HPDE6-E6E7 (cell line): ENCODE results near the gene PTOV1.

Experiments
- DNase-seq: peaks from one replicate; pipeline ENCODE4 v3.0.0; 2011; ENCODE audit warnings: missing footprints; ENCODE audit errors: extremely low spot score

Gene PTOV1

DNA sequence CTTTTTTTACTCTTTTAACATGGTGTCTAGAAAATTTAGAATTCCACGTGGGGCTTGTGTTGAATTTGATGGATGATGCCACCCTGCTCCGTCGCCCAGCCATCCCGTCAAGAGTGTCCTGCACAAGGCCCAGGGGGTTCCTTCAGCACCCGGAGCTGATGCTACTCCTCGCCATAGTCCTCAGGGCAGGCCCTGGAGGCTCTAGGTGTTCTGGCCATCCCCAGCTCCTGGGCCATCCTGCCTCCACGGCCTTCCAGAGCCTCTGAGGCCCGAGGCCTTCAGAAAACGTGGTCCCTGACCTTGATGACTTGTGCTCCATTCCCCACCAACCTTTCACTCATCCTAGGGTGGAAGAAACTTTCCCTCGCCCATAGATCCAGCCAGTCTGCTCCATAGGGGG lies 22.9 kb downstream of the PTOV1 start:
- no peak for DNase-seq

DNA sequence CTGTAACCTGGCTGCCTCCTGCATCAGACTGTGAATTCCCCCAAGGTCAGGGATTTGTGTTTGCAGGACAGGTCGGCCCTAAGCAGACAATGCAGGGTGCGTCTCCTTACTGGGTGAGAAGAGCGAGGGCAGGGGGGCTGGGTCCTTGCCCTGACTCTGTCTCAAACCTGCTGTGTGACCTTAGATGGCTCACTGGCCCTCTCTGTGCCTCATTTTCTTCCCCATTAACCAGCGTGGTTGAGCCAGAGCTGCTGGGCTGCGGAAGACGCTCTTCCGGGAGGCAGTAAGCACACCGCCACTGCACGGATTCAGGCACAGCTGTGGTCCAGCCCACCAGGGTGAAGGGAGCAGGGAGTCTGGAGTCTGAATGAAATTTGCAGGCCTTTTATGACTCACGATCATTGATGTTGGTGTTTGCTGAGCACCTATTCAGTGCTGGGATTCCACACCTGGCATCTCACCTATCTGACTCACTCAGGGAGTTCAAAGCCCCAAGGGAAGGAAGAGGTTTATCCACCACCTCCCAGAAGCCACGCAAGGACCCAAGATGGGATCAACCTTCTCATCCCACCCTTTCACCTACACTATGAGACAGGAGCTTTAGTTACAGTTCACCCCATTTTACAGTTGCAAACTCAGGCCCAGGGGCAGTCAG lies 23.7 kb downstream of the PTOV1 start:
- DNase-seq = no peak

DNA sequence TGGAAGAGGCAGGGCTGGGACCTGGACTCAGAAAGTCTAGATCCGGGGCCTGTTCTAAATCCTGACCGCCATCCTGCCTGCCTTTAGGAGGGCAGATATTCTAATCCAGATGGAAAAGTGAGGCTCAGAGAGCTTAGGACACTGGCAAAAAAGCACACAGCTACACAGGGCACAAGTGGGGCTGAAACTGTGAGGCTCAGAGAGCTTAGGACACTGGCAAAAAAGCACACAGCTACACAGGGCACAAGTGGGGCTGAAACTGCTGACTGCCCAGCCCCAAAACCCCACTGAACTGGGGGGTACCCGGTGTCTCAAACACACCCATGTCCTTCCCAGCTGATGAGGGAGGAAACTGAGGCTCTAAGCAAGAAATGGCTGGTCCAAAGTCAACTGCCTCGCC lies 24.2 kb downstream of the PTOV1 start:
- DNase-seq = no peak

DNA sequence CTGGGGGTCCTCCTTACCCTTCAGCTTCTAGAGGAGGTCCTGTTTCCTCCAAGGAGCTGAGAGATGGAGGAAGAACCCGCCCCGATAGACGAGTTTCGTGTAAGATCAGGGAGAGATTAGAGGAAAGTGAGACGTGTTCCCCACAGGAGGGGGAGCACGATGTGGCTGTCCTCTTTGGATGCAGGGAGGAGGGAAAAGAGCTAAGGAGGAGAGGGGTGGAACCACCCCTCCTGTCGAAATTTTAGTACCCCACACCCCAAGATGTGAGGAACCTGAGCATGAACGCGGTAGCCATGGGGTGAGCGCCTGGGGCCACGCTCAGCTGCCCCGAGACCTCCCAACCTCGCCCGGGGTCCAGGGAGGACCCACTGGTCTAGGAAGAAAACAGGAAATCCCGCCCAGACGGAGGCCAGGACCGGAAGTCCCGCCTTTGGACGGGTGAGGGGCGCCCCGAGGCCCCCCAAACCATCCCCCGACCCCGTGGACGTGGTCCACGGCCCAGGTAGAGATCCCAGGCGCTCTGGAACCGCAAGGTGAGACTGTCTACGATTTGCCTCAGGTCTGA lies 25.0 kb downstream of the PTOV1 start:
- DNase-seq = no peak

DNA sequence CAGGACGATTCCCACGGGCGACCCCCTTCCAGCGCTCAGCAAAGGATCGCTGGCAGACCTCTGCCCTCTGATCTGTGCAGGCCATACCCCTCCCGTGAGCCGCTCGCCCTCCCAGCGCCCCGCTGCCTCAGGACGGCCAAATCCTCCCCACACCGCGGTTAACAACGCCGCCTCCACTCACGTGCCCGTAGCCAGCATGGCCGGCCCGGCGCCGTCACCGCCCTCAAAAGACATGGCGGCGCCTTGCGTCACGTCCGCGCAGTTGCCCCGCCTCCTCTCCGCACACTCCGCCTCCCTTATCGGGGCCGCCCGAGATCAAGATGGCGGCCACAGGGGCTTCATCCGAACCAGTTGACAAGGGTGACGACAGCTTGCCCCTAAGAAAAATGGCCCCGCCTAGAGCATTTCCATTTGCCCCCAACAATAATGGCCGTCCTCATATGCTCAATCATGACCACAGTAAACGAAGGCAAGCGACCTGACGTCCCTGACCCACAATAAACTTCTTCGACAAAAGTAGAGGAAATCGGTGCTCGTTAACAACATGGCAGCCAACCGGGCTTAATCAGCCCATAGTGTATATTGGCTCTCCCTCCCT lies 25.6 kb downstream of the PTOV1 start:
- no peak for DNase-seq

DNA sequence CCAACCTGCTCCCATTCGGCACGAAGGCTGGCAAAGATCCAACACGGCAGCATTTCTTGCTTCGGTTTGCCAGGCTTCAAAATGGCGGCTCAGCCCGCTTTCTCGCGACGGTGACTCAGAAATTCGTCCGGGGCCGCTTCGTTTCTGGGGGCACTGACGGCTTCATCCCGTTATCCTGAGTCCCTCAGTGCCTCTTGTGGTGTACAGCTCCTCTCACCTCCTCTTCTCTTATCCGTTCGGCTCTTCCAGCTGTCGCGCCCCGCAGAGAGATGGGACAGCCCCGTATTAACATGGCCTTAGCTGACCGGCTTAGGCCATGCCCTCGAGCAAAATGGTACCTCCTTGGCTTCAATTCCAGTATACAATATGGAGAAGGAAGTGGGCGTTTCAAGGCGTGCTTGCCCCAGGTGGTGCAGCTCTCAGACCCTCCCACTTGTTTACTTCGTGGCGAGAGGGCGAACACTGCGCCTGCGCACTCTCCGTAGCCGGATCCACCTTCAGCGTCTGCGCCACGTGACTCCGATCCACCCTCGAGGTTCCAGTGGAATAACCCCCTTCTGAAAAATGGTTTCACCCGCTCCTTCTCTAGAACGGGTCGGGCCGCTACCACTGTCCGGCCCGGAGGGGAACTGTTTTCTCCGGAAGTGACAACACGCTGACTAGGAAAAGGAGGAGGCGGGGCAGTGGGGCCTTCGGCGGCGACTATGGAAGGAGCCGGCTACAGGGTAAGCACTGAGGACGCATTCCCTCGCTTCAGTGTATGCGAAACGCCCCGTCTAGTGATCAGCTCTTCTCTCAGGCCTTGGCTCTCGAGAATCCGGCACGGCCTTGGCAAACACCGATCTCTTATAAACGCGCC lies 26.3 kb downstream of the PTOV1 start, which contains the start of the genes AKT1S1 and TBC1D17:
Gene AKT1S1, minus strand, starts transcription at position 336 of the 859 bp plus-strand sequence. CDS start 4,060 bp downstream, outside the sequence.
Gene TBC1D17, plus strand, starts transcription at position 683 of the 859 bp plus-strand sequence. Its CDS starts 22 bp downstream, at position 705.
- peak; percentile 98 for DNase-seq

DNA sequence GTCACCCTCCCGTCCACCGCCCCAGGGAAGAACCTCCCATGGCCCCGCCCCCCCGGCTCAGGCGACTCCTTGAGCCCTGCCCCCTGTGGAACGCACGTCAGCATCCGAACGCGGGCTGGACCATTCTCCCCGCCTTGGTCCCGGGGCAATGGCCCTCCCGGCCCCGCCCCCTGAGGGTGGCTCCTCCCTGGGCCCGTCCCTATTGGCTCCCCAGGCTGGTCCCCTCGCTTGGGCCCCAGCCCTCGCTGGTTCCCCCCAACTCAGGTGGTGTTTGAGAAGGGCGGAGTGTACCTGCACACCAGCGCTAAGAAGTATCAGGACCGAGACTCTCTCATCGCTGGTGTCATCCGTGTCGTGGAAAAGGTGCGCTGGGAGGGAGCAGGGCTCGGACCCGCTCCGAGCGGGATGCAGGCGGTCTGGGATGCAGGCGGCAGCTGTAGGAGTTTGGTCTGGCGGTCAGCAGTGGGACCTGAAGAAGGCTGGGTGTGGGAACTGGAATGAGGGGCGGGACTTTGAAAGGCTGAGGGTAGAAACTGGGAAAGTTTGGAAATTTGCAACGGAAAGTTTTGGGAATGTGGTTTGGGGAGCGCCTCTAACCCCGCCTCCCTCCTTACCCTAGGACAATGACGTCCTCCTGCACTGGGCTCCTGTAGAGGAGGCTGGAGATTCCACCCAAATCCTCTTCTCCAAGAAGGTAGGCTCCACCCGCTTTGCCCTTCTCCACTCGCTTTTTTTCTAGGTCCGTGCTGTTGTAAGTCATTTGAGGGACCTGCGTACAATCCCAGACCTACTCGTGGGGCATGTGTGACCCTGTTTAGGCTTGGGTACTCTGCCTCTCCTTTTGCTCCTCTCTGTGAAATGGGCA lies 27.2 kb downstream of the PTOV1 start:
- DNase-seq = peak; percentile 90

DNA sequence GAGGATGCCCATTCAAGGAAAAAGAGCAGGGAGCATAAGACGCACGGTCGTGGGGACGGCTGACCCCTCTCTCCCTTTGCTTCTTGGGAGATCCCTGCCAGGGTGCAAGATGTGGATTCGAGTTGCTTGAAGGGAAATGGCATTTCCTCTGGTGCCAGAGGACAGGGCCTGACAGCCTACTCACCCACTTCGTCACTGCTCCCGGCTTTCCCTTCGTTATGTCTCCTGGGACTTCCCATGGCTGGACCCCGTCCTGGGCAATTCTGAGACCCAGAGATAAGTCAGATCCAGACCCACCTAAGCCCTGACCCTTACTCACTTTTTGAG lies 27.7 kb downstream of the PTOV1 start:
- DNase-seq = no peak

DNA sequence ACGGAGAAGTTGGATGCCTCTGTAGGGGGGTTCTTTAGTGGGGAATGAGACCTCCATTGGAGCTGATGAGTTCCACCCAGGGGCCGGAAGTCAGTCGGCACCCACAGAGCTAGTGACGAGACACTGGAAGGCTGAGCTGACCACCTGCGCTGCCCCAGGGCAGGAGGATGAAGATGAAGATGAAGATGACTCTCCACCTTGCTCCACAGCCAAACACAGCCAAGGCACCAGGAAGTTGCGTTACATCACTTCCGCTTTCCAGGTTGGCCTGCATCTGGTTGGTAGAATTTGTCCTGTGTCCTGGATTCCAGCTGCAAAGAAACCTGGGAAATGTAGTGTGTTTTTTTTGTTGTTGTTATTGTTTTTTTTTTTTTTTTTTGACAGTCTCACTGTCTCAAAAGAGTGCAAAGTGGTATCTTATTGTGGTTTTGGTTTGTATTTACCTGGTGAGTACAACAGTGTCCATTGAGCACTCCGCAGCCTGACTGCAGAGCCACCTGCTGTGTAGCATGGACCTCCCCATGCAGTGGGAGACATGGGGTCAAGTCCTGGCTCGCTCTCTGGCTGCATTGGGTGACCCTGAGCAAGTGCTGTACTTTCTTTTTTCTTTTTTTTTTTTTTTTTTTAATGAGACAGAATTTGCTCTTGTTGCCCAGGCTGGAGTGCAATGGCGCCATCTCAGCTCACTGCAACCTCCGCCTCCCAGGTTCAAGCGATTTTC lies 28.4 kb downstream of the PTOV1 start:
- DNase-seq = no peak

DNA sequence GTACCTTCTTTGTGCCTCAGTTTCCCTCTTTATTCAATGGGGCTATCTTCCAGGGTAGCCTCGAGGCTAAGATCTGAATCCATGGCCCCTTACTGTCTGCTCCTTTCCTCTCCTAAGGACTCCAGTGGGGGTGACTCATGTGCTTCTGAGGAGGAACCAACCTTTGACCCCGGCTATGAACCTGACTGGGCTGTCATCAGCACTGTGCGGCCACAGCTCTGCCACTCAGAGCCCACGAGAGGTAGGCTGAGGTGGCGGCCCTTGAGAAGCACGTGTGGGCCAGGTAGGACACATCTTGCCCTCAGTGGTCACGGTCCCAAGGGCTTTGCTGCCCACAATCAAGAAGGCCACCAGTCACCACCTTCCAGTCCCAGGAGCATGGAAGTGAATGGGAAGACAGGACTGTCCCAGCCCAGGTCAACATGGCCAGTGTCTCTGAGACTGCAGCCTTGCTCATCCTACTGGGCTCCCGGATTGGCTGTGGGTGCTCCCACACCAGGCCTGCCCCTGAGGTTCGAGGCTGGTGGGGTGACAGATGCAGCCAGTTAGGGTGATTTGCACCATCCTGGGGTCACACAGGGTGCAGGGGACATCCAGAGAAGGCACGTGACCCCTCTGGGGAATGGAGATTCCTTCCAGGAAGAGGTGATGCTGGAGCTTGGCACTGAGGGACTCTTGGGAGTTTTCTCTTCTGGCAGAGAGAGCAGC lies 29.4 kb downstream of the PTOV1 start:
- no peak for DNase-seq

DNA sequence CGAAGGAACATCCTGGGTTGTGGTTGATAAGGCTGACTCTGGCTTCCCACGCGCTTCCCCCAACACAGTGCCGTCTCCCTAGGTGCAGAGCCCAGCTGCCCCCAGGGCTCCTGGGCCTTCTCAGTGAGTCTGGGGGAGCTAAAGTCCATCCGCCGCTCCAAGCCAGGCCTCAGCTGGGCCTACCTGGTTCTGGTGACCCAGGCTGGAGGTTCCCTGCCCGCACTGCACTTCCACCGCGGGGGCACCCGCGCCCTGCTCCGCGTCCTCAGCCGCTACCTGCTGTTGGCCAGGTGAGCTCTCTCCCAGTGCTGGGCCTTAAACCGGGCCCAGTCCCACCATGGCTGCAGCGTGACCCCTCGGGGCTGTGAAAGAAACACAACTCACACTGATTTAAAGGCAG lies 30.2 kb downstream of the PTOV1 start:
- no peak for DNase-seq

DNA sequence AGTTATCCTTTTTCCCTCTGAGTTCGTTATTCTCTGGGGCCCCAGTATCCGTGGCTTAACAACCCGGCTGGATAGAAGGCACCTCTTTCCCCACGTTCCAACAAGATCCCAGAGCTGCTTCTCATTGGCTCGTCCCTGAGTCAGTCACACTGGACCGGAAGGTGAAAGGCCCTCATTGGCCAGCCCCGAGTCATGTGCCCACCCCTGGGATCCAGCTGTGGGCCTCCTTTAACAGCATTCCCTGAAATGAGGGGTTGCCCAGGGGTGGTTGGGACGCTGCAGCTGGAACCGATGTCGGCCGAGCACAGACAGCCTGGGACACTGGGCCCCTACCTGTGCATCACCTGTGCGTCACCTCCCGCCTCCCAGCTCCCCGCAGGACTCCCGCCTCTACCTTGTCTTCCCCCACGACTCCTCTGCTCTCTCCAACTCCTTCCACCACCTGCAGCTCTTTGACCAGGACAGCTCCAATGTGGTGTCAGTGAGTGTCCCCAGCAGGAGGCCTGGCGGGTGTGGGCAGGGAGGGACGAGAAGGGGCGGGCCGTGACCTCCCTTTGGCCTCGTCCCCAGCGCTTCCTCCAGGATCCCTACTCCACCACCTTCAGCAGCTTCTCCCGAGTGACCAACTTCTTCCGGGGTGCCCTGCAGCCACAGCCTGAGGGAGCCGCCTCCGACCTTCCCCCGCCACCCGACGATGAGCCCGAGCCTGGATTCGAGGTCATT lies 30.9 kb downstream of the PTOV1 start:
- DNase-seq = no peak

DNA sequence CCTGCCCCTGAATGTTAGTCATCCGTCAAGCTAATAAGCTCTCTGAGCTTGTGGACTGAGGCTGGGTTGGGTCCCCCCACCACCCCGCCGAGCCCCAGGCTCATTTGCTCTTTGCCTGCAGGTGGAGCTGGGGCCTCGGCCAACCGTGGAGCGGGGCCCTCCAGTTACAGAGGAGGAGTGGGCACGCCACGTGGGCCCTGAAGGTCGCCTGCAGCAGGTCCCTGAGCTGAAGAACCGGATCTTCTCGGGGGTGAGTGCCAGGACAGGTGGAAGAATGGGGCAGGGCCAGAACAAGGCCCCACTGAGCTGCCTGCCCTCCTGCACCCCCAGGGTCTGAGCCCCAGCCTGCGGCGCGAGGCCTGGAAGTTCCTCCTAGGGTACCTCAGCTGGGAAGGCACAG lies 31.7 kb downstream of the PTOV1 start:
- DNase-seq = no peak

DNA sequence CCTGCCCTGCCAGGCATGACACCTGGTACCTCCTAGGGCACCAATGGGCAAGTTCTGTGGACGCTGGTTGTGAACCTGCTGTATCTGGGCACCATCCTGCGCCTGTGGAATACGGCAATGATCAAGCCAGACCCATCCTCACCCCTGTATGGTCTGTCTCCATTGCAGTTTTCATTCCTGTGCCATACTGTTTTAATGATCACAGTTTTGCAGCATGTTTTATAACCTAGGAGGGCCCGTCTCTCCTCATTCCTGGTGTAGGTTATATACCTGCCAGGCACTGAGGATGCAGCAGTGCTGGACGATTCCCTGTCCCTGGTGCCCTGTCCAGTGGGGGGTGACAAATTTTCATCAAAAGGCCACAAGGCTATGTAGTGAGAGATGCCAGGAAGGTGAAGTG lies 32.1 kb downstream of the PTOV1 start:
- no peak for DNase-seq

DNA sequence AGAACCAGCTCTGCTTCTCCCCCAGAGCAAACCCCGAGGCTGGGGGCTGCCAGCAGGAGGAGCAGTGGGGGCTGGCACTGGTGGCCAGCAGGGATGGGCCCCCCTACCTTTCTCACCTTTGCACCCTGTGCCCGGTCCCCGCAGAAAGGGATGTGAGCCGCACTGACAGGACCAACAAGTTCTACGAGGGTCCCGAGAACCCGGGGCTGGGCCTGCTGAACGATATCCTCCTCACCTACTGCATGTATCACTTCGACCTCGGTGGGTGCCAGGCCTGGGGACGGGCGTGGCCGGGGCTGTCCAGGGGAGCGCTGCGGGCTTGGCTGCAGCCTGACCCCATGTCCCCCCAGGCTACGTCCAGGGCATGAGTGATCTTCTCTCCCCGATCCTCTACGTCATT lies 33.1 kb downstream of the PTOV1 start:
- DNase-seq = no peak

DNA sequence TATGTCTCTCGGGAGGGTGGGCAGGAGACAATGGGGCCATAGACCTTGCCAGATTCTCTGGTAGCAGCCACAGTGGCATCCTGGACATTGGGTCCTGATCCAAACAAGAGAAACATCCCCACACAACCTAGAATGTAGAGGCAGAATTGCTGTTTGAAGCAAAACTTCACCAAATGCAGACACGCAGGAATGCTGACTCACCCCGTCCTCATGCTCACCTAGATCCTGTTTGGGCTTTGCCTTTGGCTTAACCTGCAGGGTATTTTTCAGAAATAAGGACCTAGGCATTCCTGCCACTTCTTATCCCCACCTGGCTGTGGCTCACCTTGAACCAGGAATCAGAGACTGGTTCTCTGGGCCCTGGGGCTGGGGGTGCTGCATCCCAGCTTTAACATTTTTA lies 33.8 kb downstream of the PTOV1 start:
- DNase-seq = no peak

DNA sequence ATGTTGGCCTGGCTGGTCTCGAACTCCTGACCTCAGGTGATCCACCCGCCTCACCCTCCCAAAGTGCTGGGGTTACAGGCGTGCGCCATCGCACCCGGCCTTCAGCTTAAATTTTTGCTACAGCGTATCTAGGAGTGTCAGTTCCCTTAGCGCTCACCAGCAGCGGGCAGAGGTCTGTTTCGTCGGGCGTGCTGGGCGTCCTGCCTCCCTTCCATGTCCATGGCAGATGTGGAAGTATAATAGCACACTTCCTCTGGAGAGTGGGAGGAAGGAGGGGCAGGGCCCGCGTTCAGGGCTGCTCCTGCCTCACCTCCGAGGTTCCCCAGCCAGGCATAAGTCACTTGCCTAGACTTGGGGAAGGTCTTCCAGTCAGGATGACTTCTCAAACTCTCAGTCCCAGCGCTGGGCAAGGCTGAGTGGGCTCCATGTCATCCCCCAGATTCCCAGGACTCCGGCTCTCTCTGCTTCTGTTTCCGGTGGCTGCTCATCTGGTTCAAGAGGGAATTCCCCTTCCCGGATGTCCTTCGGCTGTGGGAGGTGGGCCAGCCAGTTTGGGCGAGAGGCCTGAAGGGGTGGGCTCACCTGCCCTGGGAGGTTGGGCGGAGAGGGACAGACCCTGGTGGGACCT lies 36.2 kb downstream of the PTOV1 start:
- no peak for DNase-seq

DNA sequence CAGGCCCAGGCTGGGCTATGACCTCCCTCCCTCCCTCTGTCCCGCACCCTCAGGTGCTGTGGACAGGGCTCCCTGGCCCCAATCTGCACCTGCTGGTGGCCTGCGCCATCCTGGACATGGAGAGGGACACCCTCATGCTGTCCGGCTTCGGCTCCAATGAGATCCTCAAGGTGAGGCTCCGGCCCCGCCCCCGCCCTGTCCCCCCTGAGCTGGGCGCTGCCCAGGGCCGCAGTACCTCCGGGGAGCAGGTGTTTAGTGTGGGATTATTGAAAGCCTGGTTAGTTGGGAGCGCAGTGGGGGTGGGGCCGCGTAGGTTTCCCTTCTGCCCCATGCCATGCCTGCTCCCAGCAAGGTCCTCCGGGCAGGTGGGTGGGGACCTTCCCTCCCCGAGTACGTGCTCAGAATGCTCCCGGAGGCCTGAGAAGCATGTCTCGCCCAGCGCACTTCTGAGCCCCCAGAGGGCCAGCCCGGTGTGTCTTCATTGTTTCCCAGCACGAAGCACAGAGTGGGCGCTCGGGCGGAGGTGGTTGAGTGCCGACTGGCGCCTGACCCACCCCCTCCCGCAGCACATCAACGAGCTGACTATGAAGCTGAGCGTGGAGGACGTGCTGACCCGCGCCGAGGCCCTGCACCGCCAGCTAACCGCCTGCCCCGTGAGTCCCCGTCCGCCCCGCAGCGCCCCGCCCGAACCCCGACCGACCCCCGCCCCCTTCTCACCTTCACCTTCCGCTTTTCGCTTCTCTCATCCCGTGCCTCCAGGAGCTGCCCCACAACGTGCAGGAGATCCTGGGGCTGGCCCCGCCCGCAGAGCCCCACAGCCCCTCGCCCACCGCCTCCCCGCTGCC lies 36.9 kb downstream of the PTOV1 start:
- no peak for DNase-seq
